Fibroblast of the conjunctiva (primary cell): ENCODE measurements around the gene MGLL.
"Not testable (repeated sequence)": the region's sequence is repeated elsewhere in the genome, so short reads cannot be mapped to it uniquely, and the experiment has no call there.

Experiments
- DNase-seq: peaks from one replicate; pipeline ENCODE4 v3.0.0-alpha.2; 2010; ENCODE audit warnings: low read depth

MGLL gene

DNA sequence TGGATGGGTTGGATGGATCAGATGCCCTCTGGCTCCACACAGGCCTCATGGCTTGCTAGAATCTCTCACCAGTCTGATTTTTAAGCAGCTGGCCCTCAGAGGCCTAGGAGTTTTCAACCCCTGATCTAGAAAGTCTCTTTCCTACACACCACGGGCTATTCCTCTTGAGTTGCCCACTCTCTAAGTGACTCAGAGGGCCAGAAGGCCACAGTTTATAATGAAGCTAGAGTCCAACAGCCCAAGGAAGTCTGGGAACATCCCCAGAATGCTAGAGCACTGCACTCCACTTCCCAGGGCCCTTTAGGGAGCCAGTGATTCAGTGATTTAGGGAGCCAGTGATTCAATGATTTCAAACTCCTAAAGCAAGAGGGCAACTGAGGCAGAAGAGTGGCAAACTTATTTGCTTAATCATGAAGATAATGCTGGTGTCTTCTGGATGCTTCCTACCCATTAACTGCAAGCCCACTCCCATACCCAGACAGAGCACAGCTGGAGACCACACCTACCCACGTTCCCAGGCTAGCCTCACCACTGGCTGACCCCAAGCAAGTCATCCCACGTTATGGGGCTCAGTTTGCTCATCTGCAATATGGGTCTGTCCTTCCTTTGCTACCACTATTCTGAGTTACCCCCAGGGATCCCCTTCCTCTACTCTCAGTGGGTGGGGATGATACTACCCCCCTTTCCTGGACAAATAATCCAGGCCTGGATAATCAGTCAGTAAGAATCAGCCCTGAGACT is 112.8 kb downstream of the MGLL start:
- DNase-seq: no peak

DNA sequence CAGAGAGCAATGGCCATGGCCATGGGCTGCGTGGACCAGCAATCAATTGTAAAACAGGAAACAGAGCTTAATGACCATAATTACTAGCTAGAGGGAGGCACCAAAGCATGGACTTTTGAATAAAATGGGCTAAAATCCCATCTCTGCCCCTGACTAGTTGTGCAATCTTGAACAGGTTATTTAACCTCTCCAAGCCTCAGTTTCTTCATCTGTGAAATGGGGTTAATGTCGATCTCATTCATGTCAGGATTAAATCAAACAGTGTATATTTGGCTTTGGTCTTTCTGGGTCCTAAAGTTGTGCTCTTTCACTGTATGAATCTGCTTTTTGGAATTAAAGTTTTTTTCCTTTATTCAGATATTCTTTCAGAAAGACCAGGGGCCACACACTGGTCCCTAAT is 113.5 kb downstream of the MGLL start:
- no peak for DNase-seq

DNA sequence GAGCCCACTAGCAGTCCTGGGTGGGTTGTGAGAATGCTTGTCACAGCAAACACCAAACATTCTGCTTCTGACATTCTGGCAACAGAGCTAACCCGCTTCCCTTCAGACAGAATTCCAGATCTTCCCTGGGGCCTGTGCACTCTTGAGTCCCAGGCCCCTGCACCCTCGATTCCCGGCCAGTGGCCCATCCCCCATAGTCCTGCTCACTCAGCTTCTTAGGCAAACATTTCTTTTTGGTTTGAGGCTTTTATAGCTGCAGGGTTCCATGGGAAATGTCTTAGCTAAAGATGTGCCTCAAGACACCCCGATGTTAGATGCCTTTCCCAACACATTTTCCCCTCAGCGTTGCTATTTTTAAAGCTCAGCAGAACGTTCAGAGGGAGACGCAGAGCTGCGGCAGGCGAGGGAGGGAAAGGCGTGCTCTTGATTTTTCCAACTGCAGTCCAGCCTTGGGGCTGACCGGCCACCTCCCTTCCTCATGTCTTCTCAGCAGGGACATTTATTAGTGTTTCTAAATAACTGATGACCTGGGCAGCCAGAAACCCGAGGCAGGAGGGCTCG is 114.4 kb downstream of the MGLL start:
- DNase-seq: no peak

DNA sequence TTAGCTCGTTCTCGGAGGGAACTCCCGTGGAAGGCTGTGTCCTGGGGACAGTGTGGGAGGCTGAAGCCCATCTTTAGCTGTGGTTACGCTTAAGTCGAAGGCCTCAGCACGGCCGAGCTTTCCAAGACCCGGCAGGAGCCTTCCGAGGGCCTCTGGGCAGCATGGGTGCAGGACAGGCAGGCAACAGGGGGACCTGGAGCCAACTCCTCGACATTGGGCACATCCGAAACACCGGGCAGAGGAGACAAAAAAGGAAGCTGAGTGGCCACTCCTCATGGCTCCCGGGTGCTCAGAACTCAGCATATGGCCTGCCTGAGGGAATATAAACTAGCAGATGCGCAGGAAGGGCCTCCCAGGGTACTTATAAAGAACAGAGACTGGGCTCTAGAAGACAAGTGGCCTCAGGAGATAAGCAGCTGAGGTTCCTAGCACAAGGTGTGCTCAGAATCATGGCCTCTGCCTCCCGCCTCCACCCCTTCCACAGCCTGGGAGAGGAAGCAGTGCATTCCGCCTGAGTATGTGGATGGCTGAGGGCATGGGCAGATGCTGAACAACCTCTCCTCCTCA is 115.4 kb downstream of the MGLL start:
- DNase-seq: no peak

DNA sequence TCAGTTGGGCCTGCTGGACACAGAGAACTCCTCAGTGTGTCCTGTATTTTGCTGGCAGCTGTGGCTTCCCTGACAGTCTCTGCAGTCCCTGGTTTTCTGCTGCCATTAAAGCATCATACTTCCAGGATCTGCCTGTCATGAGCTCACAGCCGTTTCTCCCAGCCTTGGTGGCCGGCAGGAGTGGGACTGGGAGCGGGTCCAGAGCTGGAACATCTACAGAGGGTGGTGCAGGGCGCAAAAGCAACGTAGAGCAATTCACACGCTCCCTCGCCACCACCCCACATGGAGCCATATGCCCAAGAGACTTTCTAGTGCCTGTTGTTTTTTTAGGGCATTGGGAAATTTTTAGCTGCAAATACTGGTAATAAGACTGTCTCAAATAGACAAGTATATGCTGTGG is 116.0 kb downstream of the MGLL start:
- no peak for DNase-seq

DNA sequence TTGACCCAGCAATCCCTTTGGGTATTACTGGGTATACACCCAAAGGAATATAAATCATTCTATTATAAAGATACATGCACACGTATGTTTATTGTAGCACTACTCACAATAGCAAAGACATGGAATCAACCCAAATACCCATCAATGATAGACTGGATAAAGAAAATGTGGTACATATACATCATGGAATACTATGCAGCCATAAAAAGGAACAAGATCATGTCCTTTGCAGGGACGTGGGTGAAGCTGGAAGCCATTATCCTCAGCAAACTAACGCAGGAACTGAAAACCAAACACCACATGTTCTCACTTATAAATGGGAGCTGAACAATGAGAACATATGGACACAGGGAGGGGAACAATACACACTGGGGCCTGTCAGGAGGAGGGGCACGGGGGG is 117.5 kb downstream of the MGLL start:
- not testable (repeated sequence) for DNase-seq

DNA sequence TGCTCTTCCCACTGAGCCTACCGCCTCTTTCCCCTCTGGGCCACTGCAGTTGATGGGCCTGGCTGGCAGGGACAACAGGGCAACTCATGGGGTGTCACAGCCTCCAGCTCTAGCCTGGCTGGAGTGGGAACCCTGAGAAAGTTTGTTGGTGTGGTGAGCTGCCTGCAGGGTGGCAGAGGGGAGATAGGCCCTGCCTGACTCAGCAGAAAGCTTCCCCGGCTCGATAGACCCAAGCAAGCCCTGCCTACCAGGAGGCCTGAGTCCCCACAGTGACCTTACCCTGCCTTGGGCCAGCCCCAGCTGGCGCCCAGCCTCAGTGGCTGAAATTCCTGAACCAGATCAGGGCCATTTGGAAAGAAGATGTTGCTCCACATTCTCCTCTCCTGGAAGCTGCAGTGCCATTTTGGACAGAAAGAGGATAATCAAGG is 120.2 kb downstream of the MGLL start:
- DNase-seq: no peak

DNA sequence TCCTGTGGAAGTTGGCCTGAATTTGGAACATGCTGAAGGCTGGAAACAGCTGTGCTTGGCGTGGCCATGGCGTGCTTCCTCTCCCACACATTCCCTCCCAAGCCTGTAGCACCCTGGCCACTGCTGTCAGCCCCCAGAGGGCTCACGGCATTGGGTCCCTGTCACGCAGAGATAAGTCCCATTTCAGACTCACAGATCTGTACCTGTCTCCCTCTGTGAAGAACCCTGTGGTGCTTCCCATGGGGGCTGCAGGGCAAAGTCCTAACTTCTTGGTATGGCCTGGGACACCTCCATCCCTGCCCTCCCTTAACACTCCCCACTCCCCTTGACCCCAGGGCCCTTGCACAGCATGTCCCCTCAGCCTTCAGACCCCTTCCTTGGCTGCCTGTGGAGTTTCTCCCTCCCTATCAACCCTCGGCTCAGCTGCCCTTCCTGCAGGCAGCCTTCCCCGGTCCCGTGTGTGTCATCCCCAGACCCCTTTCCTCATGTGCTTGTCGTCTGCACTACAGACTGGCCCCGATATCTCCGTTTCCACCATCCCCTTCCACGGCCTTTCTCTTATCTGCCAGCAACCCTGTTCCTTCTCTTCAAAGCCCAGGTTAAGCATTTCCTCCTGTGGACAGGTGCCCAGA is 120.9 kb downstream of the MGLL start:
- no peak for DNase-seq

DNA sequence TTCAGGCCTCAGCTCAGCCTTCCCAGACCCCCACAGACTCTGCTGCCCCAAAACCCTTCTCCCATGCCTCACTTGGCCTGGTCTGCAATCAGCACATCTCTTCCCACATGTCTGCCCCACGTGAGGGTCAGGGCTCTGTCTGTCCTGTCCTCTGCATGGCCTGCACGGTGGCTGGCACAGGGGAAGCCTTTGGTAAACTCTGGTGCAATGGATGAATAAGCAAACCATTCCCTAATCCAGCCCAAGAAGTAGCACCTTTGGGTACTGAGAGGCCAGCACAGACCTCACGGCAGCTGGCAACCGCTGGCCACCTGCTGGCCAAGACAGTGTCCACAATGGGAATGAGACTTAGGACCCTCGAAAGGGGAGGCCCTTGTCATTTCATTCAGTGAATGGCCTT is 121.9 kb downstream of the MGLL start:
- DNase-seq: no peak

DNA sequence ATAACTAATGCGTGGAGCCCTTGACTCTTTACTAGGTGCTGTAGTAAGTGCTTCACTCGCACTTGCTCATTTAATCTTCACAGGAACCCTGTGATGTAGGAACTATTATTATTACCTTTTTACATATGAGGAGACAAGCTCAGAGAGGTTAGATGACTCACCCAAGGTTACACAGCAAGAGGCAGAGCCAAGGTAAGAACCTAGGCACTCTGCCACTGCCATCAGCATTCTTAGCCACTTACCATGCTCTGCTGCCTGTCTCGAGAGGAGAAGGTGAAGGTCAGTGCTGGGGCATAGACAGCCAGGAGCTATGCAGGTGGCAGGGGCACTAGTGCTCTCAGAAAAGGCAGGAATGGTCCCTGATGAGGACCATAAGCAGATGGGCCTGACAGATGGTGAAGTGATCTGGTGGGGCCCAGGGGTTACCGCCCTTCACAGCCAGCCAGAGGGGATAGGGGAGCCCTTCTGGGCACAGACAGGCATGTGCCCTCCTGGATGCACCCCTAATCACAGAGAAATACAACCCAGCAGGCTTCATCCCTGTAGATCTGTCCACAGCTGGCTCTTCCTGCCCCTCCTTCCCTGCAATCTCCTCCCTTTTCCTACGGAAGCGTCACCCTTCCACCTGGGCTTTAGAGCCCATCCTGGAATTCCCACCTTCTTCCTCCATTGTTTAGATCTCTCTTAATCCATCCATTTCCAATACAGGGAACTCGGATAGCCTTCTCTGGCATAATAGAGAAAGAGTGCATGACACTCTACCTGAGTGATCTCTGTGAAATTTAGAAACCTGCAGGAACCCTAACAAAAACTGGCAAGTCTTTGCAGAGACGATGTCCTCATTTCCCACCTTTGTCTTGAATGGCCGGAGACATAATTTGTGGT is 122.7 kb downstream of the MGLL start:
- no peak for DNase-seq

DNA sequence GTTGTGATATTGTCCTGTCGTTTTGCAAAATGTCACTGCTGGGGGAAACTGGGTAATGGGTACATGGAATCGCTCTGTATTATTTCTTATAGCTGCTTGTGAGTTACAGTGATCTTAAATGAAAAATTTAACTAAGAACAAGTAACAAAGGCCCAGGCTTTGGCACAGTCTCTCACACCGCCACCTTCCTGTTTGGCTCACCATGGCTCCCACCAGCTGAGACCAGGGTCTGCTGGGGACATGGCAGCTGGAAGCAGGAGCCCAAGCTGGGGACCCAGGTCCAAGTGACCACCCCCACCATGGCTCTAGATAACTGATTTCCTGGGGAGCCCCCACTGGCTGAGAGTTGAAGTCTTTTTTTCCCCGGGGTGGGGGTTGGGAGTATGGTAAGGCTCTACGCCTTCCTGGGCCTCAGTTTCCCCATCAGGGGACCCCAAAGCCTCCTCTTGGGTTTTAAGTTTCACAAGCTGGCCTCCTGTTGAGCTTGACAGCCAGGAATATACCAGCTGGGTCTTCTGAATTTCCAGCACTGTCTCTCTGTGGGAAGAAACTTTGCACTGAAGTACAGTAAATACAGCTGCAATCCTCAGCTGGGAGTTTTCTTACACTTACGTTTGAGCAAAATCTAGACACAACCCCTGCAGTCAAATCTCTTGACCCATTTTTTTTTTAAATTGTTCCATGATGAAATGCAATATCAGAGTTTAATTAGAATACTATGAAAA is 123.5 kb downstream of the MGLL start:
- DNase-seq: no peak

DNA sequence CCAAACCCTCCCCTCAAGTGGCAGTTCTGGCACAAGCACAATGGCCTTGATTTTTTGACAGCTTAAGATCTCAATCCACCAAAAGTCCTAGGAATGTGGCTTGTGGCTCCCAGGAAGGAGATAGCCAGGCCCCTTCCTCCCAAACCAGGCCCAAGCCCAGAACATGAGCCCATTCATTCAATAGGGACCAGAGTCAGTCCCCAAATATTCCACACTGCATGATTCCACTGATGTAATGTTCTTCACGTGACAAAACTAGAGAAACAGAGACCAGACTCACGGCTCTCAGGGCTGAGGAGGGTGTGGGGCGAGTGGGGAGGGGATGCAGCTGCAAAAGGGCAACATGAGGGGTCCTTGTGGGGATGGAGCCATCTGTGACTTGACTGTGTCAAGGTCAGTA is 124.0 kb downstream of the MGLL start:
- DNase-seq: no peak

DNA sequence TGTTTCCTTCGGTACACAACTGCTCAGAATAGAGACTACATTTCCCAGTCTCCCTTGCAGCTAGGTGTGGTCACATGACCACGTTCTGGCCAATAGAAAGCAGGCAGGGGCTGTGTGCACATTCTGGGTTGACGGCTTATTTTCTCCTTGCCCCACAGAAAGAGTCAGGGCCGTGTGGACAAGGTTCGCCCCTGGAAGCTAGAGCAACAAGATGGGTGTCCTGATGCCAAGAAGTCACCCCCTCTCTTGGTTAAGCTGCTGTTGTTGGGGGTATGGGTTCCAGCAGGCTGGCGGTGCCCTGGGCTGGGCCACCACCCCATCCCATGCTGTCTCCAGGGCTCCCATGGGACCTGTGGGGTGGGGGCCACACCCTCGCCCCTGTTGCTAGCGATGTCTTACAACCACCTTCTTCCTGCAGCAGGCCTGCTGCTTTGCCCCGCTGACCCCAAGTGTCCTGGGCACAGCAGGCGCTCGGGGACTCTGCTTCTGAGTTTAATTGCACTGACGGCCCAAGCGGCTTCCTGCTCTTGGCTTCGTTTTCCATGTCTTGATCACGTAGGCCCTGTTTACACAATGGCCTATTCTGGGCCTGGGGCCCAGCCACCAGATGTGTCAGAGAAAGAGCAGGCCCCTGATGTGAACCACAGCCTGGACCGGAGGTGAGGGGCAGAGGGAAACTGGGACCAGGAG is 124.6 kb downstream of the MGLL start:
- peak; percentile 80 for DNase-seq

DNA sequence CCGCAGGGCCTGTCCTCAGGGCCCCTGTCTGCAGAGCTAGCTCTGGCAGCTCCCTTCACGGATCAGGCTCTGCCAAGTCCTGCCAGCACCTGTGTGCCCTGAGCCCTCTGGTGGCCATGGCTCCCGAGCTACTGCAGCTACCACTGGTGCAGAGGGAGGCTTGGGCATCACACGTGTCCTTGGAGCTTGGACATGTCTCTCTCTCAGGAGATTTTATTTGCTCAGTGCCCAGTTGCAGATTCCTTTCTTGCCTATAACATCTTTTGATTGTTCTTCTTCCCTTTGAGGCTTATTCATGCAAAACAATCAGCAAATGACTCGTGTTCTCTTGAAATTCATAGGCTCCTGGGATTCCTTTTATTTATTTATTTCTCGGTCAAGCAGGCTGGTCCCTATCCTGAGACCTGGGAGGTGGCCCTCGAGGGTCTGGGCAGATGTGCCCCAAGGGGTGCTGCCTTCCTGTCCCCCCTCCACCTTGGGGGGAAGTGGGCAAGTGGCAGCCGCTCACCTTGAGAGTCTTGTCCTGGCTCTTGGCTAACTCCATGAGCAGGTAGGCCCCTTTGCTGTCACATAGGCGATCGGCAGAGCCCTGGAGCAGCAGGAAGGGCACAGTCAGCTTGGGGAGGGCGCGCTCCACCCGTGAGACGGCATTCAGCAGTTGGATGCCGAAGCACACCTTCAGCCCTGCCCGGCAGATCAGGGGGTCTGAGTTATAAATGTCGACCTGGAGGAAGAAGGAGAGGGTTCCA is 127.7 kb downstream of the MGLL start:
- DNase-seq: no peak

DNA sequence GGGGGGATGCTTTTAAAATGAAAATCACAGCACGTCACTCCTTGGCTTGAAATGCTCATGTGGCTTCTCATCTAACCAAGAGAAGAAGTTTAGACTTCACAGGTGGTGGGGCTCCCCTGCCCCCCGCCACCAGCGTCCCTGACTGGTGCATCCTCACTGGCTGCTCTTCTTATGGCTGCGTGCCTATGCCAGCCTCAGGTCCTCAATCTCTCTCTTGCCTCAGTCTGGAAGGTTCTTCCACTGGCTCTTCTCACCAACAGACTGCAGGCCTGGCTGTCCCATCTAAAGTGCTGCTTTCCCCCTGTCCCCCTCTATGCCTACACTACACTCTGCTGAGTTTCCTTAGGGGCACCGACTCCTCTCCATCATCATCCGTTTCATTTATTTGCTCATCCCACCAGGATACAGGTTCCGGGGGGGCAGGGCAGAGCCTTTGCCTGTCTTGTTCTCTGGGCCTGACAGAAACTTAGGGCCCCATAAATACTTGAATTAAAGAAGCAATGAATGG is 128.9 kb downstream of the MGLL start:
- no peak for DNase-seq

DNA sequence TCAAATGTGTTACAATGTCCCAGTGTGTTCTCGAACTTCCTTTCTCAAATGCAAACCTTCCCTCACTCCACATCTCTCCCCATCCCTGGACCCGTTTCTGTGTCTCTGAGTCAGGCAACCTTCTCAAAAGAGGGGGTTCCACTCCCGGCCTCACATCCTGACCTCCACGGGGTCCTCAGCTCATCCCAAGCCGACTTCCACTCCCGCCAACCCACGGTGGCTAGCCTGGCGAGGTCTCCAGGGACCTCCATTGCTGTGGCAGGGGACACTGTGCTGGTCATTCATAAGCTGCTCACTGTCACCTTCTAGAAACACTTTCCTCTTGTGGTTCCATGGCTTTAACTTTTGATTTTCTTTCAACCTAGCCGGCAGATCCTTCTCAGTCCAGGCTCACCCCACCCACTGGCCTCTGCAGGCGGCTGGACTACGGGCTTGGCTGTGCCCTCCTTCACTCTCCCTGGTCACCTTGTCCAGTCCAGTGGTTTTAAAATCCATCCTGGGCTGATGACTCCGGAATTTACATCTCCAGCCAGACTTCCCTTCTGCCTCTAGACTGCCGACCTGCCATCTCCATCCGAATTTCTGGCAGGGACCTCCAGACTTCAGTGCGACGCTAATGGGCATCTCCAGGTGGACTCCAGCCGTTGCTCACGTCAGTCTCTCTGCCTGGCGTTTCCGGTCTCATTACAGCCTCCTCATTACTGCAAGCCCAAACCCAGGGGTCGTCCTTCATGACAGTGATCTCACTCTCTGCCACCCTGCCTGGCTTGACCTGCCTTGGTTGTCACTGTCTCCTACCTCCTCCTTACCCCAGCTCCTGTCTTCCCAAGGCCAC is 129.6 kb downstream of the MGLL start:
- DNase-seq: no peak

DNA sequence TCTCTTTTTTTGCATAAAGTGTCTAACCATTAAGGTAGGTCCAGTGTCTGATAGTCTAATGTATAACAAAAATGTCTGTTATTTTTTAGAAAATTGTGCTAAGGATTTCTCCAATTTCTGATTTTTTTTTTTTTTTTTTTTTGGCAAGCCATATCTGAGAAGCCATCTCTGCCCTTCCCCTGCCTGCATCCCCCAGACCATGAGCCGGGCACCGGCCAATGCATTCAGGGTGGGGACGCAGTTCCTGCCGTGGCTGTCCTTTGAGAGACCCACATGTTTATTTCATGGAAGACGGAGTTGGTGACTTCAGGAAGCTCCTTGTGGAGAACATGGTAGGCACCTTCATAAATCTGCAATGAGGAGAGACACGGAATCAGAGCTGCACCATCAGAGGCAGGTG is 130.3 kb downstream of the MGLL start:
- no peak for DNase-seq

DNA sequence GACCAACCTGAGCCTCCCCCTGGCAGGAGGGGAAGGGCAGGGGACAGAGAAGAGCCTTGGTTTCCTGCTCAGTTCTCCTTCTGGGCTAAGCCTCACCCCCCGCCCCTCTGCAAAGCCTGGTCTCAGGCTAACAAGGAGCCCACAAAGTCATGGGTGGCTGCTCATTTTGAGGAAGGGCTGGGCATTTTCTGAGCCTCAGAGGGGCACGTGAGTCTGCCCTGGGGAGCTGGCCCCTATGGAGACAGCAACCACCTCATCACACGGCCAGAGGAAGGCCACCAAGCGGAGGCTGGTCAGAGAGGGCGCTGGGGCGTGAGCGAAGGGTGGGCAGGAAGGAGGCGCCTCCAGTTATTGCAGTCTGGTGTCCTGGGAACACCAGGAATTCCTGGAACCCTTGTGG is 130.8 kb downstream of the MGLL start:
- no peak for DNase-seq

DNA sequence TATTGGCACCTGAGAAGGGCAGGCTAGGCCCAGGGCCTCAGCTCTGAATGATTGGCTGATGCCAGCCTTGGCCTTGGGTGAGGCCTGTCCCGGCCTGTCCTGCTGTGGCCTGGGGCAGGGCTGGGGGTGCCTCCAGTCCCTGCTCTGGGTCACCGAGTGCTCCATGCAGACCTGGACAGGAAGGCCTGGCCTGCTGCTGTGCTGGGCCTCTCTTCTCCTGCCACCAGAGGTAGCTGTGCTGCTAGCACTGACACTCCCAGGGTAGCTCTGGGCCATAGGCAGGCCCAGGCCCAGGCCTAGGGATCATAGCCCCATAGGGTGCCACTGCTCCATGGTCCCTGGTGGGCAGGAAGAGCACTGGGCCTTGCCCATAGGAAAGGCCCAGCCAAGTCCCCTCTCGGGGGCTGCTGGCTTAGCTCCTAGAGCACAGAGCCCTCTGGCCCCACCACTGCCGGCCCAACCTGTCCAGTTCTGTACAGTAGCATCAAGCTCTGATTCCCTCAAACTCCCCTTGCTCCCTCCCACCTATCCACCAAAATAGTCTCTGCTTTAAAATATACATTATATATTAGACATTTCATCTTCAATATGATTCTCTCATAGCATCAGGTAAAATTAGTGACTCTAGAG is 131.4 kb downstream of the MGLL start:
- DNase-seq: peak; percentile 32
